ENCODE measurements around the gene KRTAP12-3.
"Not testable (repeated sequence)": the region's sequence is repeated elsewhere in the genome, so short reads cannot be mapped to it uniquely, and the experiment has no call there.

The KRTAP12-3 gene

GRCh38 chr21:44650973-44651675 lies 6.6 kb upstream of the KRTAP12-3 start:
- no peak for DNase-seq (ENCODE audit: low spot score)

- DNase-seq (ENCODE audit: low spot score): no peak
Measured at GRCh38 chr21:44653123-44653522, 4.6 kb upstream of the KRTAP12-3 start.

GRCh38 chr21:44653656-44654575 lies 3.8 kb upstream of the KRTAP12-3 start:
- DNase-seq (ENCODE audit: low spot score): no peak

GRCh38 chr21:44654576-44655175 lies 3.1 kb upstream of the KRTAP12-3 start, which contains the start of gene KRTAP12-4:
Gene KRTAP12-4 (minus strand): TSS chr21:44654659. CDS start chr21:44654614, 45 bp downstream.
- no peak for DNase-seq (ENCODE audit: low spot score)

- no peak for DNase-seq (ENCODE audit: low spot score)
Measured at GRCh38 chr21:44656868-44657267, 864 bp upstream of the KRTAP12-3 start.

- DNase-seq (ENCODE audit: low spot score): no peak
Measured at GRCh38 chr21:44658541-44658910, 794 bp downstream of the KRTAP12-3 start.

- no peak for DNase-seq (ENCODE audit: low spot score)
Measured at GRCh38 chr21:44658913-44659595, 1.3 kb downstream of the KRTAP12-3 start.

GRCh38 chr21:44661567-44661966 lies 3.8 kb downstream of the KRTAP12-3 start:
- not testable (repeated sequence) for DNase-seq (ENCODE audit: low spot score)

- no peak for DNase-seq (ENCODE audit: low spot score)
Measured at GRCh38 chr21:44664691-44665090, 7.0 kb downstream of the KRTAP12-3 start.

GRCh38 chr21:44666401-44667320 lies 8.9 kb downstream of the KRTAP12-3 start, which contains the start of gene KRTAP12-2:
Gene KRTAP12-2 (minus strand): TSS chr21:44666927. CDS start chr21:44666886, 41 bp downstream.
- no peak for DNase-seq (ENCODE audit: low spot score)

- no peak for DNase-seq (ENCODE audit: low spot score)
Measured at GRCh38 chr21:44667612-44668011, 9.9 kb downstream of the KRTAP12-3 start.

- no peak for DNase-seq (ENCODE audit: low spot score)
Measured at GRCh38 chr21:44670642-44671432, 13.1 kb downstream of the KRTAP12-3 start.

GRCh38 chr21:44671911-44672310 lies 14.2 kb downstream of the KRTAP12-3 start:
- no peak for DNase-seq (ENCODE audit: low spot score)

- DNase-seq (ENCODE audit: low spot score): no peak
Measured at GRCh38 chr21:44677881-44678280, 20.1 kb downstream of the KRTAP12-3 start.

GRCh38 chr21:44681152-44681551 lies 23.4 kb downstream of the KRTAP12-3 start:
- DNase-seq (ENCODE audit: low spot score): no peak

- DNase-seq (ENCODE audit: low spot score): no peak
Measured at GRCh38 chr21:44681861-44682579, 24.3 kb downstream of the KRTAP12-3 start, which contains the start of gene KRTAP12-1. Gene KRTAP12-1 (minus strand): TSS chr21:44682163. CDS start chr21:44682123, 40 bp downstream.

- DNase-seq (ENCODE audit: low spot score): no peak
Measured at GRCh38 chr21:44682580-44683151, 24.9 kb downstream of the KRTAP12-3 start.

GRCh38 chr21:44684077-44684476 lies 26.3 kb downstream of the KRTAP12-3 start:
- no peak for DNase-seq (ENCODE audit: low spot score)

GRCh38 chr21:44684483-44684882 lies 26.8 kb downstream of the KRTAP12-3 start:
- DNase-seq (ENCODE audit: low spot score): no peak
